ENCODE results near the gene ILF2. TPM values are rescaled to one million over a fixed set of nuclear protein-coding genes. Genes with fewer than 3 reads are reported as not detected.
"Not testable (repeated sequence)": the region's sequence is repeated elsewhere in the genome, so short reads cannot be mapped to it uniquely, and the experiment has no call there.

ILF2 gene
- 261 and 262 TPM in 2 replicates for total RNA-seq
- long read RNA-seq, transcript ILF2-205 (14 exons, 1,906 nt), result minor isoform, 7 of 1,716 reads
- long read RNA-seq, transcript ILF2-201 (14 exons, 1,659 nt), result major isoform, 1,573 of 1,716 reads
- long read RNA-seq, partial matches to known transcripts, result 59 of 1,716 reads
- long read RNA-seq, other reads (novel, unspliced or antisense), result 77 of 1,716 reads

DNA sequence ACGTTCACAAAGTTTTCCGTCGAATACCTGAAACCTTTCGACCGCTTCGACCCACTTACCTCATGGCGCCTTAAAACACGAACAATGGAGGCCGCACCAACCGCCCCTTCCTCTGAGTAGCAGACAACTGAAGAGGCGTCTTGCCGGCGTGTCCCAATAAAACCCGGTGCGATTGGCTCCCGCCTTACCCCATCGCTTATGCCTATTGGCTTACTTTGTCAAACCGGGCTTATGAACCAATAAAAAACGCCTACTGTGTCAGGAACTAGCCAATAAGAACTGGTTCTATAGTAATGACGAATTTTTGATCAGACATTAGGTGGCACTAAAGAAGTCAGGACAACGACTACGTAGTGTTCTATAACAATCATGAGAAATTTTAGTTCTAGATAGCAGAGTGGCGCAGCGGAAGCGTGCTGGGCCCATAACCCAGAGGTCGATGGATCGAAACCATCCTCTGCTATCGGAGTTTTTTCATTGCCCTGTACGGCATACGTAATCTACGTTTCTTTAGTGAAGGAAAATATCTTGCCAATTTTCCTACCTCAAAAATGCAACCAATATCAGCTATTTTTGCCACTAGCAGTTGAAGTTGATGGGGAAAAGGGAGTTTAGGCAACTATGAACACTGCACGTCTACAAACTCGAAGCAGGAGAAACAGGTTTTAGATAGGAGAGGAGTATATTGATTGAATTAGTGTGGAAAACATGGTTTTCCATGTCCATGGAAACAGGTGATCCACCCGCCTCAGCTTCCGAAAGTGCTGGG, at the start of gene ILF2:
Gene ILF2 (minus strand): TSS at position 135 of the 769 bp plus-strand sequence. CDS start 71 bp downstream, at position 64.
- Mint-ChIP-seq H3K4me3 (ENCODE audit: low read depth) (no peak within 1 kb of the TSS), H3K27ac (no peak within 1 kb of the TSS)
- peak; percentile 89 for DNase-seq (ENCODE audit: low spot score, unreplicated experiment)

DNA sequence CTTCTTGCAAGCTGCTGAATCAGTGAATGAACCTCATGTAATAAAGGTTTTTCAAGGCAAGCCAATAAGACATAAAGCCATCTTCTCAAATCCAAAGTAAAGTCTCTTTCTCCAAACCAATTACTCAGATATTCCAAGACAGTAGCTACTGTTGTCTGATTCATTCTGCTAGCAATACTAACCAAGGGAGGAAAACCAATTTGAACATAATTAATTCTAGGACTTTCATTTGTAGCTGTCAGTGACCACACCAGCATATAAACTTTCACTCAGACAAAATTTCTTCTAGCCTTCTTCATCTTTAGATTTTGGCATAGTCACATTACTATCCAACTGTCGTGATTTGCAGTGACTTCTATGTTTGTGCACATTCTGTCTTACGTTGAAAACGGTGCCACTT, 46.5 kb upstream of the ILF2 start:
- TF ChIP-seq, protein P1, sequence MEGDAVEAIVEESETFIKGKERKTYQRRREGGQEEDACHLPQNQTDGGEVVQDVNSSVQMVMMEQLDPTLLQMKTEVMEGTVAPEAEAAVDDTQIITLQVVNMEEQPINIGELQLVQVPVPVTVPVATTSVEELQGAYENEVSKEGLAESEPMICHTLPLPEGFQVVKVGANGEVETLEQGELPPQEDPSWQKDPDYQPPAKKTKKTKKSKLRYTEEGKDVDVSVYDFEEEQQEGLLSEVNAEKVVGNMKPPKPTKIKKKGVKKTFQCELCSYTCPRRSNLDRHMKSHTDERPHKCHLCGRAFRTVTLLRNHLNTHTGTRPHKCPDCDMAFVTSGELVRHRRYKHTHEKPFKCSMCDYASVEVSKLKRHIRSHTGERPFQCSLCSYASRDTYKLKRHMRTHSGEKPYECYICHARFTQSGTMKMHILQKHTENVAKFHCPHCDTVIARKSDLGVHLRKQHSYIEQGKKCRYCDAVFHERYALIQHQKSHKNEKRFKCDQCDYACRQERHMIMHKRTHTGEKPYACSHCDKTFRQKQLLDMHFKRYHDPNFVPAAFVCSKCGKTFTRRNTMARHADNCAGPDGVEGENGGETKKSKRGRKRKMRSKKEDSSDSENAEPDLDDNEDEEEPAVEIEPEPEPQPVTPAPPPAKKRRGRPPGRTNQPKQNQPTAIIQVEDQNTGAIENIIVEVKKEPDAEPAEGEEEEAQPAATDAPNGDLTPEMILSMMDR (IDR thresholded peaks at IDR 0.05; ENCODE audit: unreplicated experiment), result no peak
- H3K4me3 Mint-ChIP-seq (ENCODE audit: low read depth), result no peak overlapping the region
- peaks cover 3% of the 10 kb centered on the region for H3K4me1 Mint-ChIP-seq (ENCODE audit: low read depth)
- no peaks in the 10 kb centered on the region for H3K9me3 Mint-ChIP-seq (ENCODE audit: low read depth)
- no peak overlapping the region for H3K27ac Mint-ChIP-seq
- no peaks in the 10 kb centered on the region for H3K27me3 Mint-ChIP-seq
- DNase-seq (ENCODE audit: low spot score, unreplicated experiment), result no peak
- no peaks in the 10 kb centered on the region for H3K36me3 Mint-ChIP-seq (ENCODE audit: insufficient read depth)

More for the DNA sequence above, at the start of gene ILF2:
- H3K4me1 Mint-ChIP-seq (ENCODE audit: low read depth), result peaks cover 14% of the 10 kb centered on the region
- H3K27me3 Mint-ChIP-seq, result no peaks in the 10 kb centered on the region
- TF ChIP-seq, protein P1 (IDR thresholded peaks at IDR 0.05; ENCODE audit: unreplicated experiment), result no peak
- H3K36me3 Mint-ChIP-seq (ENCODE audit: insufficient read depth), result peaks cover 23% of the 10 kb centered on the region
- no peaks in the 10 kb centered on the region for H3K9me3 Mint-ChIP-seq (ENCODE audit: low read depth)

DNA sequence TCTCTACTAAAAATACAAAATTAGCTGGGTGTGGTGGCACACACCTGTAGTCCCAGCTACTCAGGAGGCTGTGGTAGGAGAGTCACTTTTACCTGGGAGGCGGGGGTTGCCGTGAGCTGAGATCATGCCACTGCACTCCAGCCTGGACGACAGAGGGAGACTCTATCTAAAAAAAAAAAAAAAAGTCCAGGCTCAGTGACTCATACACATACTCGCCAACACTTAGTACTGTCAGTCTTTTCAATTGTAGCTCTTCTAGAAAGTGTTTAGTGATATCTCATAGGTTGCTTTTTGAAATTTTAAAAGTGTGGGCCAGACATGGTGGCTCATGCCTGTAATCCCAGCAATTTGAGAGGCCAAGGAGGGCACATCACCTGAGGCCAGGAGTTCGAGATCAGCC, 45.4 kb upstream of the ILF2 start:
- not testable (repeated sequence) for H3K4me3 Mint-ChIP-seq (ENCODE audit: low read depth); H3K27ac Mint-ChIP-seq; H3K27me3 Mint-ChIP-seq; H3K9me3 Mint-ChIP-seq (ENCODE audit: low read depth); DNase-seq (ENCODE audit: low spot score, unreplicated experiment); H3K4me1 Mint-ChIP-seq (ENCODE audit: low read depth); H3K36me3 Mint-ChIP-seq (ENCODE audit: insufficient read depth)

DNA sequence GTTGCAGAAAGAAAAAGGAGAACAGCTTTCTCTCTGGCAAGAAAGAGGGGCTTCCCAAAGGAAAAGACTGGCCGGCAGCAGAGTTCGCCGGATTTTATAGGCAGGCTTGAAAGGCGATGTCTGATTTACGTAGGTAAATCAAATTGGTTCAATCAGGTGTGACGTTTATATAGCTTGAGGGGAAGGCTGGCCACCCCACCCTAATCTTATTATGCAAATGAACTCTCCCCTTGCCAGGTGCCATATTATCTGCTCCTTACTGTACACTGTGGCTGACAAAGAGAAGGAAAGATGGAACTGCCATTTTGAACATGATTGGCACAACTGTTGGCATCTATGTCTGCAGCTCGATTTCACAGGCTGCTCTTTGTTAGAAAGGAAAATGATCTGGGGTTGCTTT, 40.2 kb upstream of the ILF2 start:
- H3K9me3 Mint-ChIP-seq (ENCODE audit: low read depth), result no peaks in the 10 kb centered on the region
- no peaks in the 10 kb centered on the region for H3K27me3 Mint-ChIP-seq
- H3K4me3 Mint-ChIP-seq (ENCODE audit: low read depth), result no peak overlapping the region
- H3K36me3 Mint-ChIP-seq (ENCODE audit: insufficient read depth), result no peaks in the 10 kb centered on the region
- TF ChIP-seq, protein P1 (IDR thresholded peaks at IDR 0.05; ENCODE audit: unreplicated experiment), result no peak
- DNase-seq (ENCODE audit: low spot score, unreplicated experiment), result no peak
- H3K4me1 Mint-ChIP-seq (ENCODE audit: low read depth), result peaks cover 3% of the 10 kb centered on the region
- H3K27ac Mint-ChIP-seq, result peak overlapping the region; percentile 83

DNA sequence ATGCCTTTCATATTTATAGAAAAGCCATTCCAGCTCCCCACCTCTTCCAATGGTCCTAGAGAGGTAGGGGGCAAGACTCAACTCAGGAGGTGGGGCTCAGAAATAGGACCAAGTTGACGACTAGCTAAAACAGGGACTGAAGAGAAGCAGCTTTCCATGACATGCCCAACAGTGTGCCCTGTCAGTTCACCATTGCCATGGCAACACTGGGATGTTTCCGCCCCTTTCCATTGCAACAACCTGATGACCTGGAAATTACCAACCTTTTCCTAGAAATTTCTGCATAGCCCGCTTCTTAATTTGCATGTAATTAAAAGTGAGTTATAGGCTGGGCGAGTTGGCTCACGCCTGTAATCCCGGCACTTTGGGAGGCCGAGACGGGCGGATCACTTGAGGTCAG, 34.7 kb upstream of the ILF2 start:
- H3K4me3 Mint-ChIP-seq (ENCODE audit: low read depth), result no peak overlapping the region
- H3K4me1 Mint-ChIP-seq (ENCODE audit: low read depth), result no peaks in the 10 kb centered on the region
- no peak overlapping the region for H3K27ac Mint-ChIP-seq
- TF ChIP-seq, protein P1 (IDR thresholded peaks at IDR 0.05; ENCODE audit: unreplicated experiment), result no peak
- no peak for DNase-seq (ENCODE audit: low spot score, unreplicated experiment)
- no peaks in the 10 kb centered on the region for H3K9me3 Mint-ChIP-seq (ENCODE audit: low read depth)
- H3K36me3 Mint-ChIP-seq (ENCODE audit: insufficient read depth), result no peaks in the 10 kb centered on the region
- no peaks in the 10 kb centered on the region for H3K27me3 Mint-ChIP-seq

DNA sequence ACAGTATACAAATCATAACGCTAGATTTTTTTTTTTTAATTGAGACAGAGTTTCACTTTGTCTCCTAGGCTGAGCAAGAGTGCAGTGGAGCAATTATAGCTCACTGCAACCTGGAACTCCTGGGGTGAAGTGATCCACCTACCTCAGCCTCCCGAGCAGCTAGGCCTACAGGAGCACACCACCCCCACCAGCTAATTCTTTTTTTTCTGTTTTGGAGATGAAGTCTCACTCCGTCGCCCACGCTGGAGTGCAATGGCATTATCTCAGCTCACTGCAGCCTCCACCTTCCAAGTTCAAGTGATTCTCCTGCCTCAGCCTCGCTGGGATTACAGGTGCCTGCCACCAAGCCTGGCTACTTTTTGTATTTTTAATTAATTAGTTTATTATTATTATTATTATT, 29.0 kb upstream of the ILF2 start:
- no peak overlapping the region for H3K4me3 Mint-ChIP-seq (ENCODE audit: low read depth)
- DNase-seq (ENCODE audit: low spot score, unreplicated experiment), result no peak
- peaks cover 14% of the 10 kb centered on the region for H3K4me1 Mint-ChIP-seq (ENCODE audit: low read depth)
- no peaks in the 10 kb centered on the region for H3K9me3 Mint-ChIP-seq (ENCODE audit: low read depth)
- no peaks in the 10 kb centered on the region for H3K36me3 Mint-ChIP-seq (ENCODE audit: insufficient read depth)
- TF ChIP-seq, protein P1 (IDR thresholded peaks at IDR 0.05; ENCODE audit: unreplicated experiment), result no peak
- H3K27me3 Mint-ChIP-seq, result no peaks in the 10 kb centered on the region
- H3K27ac Mint-ChIP-seq, result no peak overlapping the region

Data from progenitor cell of endocrine pancreas (in vitro differentiated cells).